ENCODE results near the gene NELFE.

DNA sequence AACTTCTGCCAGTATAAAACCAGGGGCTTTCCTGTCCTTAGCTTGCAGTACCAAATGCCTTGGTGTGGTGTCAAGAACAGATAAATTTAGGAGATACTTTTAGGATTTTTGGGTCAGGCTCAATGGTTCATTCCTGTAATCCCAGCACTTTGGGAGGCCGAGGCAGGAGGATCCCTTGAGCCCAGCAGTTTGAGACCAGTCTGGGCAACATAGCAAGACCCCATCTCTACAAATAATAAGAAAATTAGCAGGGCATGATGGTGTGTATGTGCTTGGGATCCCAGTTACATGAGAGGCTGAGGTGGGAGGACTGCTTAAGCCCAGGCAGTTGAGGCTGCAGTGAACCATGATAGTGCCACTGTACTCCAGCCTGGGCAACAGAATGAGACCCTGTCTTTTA lies 53.7 kb downstream of the NELFE start:
- TF ChIP-seq, protein P1, sequence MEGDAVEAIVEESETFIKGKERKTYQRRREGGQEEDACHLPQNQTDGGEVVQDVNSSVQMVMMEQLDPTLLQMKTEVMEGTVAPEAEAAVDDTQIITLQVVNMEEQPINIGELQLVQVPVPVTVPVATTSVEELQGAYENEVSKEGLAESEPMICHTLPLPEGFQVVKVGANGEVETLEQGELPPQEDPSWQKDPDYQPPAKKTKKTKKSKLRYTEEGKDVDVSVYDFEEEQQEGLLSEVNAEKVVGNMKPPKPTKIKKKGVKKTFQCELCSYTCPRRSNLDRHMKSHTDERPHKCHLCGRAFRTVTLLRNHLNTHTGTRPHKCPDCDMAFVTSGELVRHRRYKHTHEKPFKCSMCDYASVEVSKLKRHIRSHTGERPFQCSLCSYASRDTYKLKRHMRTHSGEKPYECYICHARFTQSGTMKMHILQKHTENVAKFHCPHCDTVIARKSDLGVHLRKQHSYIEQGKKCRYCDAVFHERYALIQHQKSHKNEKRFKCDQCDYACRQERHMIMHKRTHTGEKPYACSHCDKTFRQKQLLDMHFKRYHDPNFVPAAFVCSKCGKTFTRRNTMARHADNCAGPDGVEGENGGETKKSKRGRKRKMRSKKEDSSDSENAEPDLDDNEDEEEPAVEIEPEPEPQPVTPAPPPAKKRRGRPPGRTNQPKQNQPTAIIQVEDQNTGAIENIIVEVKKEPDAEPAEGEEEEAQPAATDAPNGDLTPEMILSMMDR (IDR thresholded peaks at IDR 0.05) = no peak
- TF ChIP-seq EZH2phosphoT487 (IDR thresholded peaks at IDR 0.05) = no peak

All from neural progenitor cell (in vitro differentiated cells).